Panc1 (cell line): ENCODE results near the gene ARHGDIB. TPM values are rescaled to one million over a fixed set of nuclear protein-coding genes. Genes with fewer than 3 reads are reported as not detected.

Experiments used
- ATAC-seq: fragments of 200-7000 bp; cut with Tn5 transposase; 2 replicates; pipeline ENCODE4 v1.9.1; 2020; ENCODE audit warnings: mild to moderate bottlenecking, moderate library complexity
- BruUV-seq: library from RNA; stranded (reverse); fragments of 400-500 nt; replicated peaks from 2 replicates; lab custom pipeline; 2021; lab: Mats Ljungman, UMichigan
- CTCF ChIA-PET: fragments of 300-600 bp; sonication (Branson Sonifier 250); formaldehyde crosslinking; loops from one replicate; lab custom pipeline; 2022; ENCODE audit warnings: antibody characterized with exemption; lab: Charles Lee
- POLR2A ChIA-PET: fragments of 300-600 bp; sonication (Branson Sonifier 250); formaldehyde crosslinking; loops from one replicate; lab custom pipeline; 2022; ENCODE audit warnings: antibody characterized with exemption; lab: Charles Lee
- DNase-seq: peaks from one replicate; pipeline ENCODE4 v3.0.0-alpha.2; 2010; ENCODE audit warnings: low read depth, low spot score
- H3K27ac ChIP-seq: 2 replicates; pipeline ENCODE4 v1.5.1; 2011; ENCODE audit warnings: mild to moderate bottlenecking, low read length, inconsistent platforms
- H3K27me3 ChIP-seq: fragments of 200-500 bp; sonication (Bioruptor generic); 2 replicates; pipeline ENCODE4 v1.6.0; 2014; ENCODE audit warnings: low read length, inconsistent platforms; ENCODE audit not compliant: control insufficient read depth, insufficient read depth
- H3K36me3 ChIP-seq: fragments of 200-500 bp; sonication (Bioruptor generic); 2 replicates; pipeline ENCODE4 v1.5.1; 2014; ENCODE audit warnings: inconsistent platforms, mild to moderate bottlenecking, low read length, moderate library complexity; ENCODE audit not compliant: control insufficient read depth, insufficient read depth
- H3K4me1 ChIP-seq: 2 replicates; pipeline ENCODE4 v1.5.1; 2011; ENCODE audit warnings: inconsistent platforms, mild to moderate bottlenecking, low read length, moderate library complexity; ENCODE audit not compliant: control insufficient read depth, insufficient read depth
- H3K4me3 ChIP-seq, 2 experiments: 2 replicates each; pipeline ENCODE4 v1.5.1; 2011 to 2012; ENCODE audit warnings: low read depth in 2 of 2, low read length in 2 of 2, mild to moderate bottlenecking in 2 of 2, inconsistent platforms in 1 of 2, moderate library complexity in 1 of 2
- H3K9me3 ChIP-seq: fragments of 200-500 bp; sonication (Bioruptor generic); 2 replicates; pipeline ENCODE4 v1.5.1; 2014; ENCODE audit warnings: low read depth, mild to moderate bottlenecking, inconsistent platforms, low read length, moderate library complexity; ENCODE audit not compliant: control insufficient read depth, insufficient read depth
- POLR2AphosphoS5 ChIP-seq: IDR thresholded peaks from 2 replicates; pipeline ENCODE4 v1.6.1; 2012; ENCODE audit warnings: mild to moderate bottlenecking, low read depth, low read length, moderate library complexity
- SIN3A ChIP-seq: IDR thresholded peaks from 2 replicates; pipeline ENCODE4 v1.6.1; 2012; ENCODE audit warnings: low read depth, mild to moderate bottlenecking, low read length, moderate library complexity, borderline replicate concordance; ENCODE audit not compliant: insufficient read depth
- TCF7L2 ChIP-seq: IDR thresholded peaks from 2 replicates; pipeline ENCODE4 v1.6.1; 2011; ENCODE audit warnings: mild to moderate bottlenecking, low read depth, low read length, inconsistent platforms
- in situ Hi-C: cut with HindIII; loops from 2 replicates; pipeline ENCODE4 v1.10.0; 2016; ENCODE audit warnings: low sequenced_read_pairs, low pct_unique_long_range_greater_than_20kb
- intact Hi-C: fragments of 100-400 bp; cut with micrococcal nuclease; formaldehyde crosslinking; loops from one replicate; pipeline ENCODE4 v1.10.0; 2022; ENCODE audit not compliant: unreplicated experiment
- total RNA-seq: library from RNA; stranded (reverse); gene quantifications from one replicate; pipeline ENCODE4 v1.2.1, GENCODE V29; 2021; ENCODE audit not compliant: unreplicated experiment
- TF ChIP-seq, protein P1 (sequence below), 2 experiments: IDR thresholded peaks; 2 replicates each; pipeline ENCODE4 v1.6.1; 2011 to 2012; ENCODE audit warnings: low read depth in 2 of 2, control low read depth in 1 of 2, low read length in 1 of 2, mild to moderate bottlenecking in 1 of 2, moderate library complexity in 1 of 2; ENCODE audit not compliant: insufficient read depth in 1 of 2
- TF ChIP-seq, protein P2 (sequence below): fragments of 450-650 bp; IDR thresholded peaks from 2 replicates; pipeline ENCODE4 v1.5.1; 2017; ENCODE audit warnings: mild to moderate bottlenecking

The ARHGDIB gene
- total RNA-seq, 1 experiment from 2014 or later = 1.6 TPM

DNA sequence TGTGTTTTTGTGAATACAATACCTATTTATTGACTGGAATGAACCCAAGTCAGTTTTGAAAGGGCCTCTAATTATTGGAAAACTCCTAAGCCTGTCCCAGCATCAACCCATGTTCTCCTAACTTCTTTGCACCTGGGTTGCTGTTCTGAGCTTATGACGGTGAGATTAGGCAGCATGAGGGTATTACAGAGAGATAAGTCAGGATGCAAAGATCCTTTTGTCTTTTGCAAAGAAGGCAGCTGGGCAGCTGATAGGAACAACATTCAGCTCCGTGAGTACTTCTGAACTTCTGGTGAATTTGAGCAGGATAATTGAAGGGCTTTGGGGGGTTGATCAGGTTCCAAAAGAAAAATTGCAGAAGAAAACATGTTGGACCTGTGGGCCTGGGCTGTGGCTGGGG is 11.4 kb upstream of the ARHGDIB start, which contains the start of gene PDE6H:
Gene PDE6H (plus strand): TSS at position 227 of the 400 bp plus-strand sequence. CDS start 4,971 bp downstream, outside the sequence.
- CTCF ChIA-PET = no interaction called here
- Histone ChIP-seq H3K27me3 (no peaks in the 10 kb centered on the region), H3K4me3 (no peak within 1 kb of the TSS), H3K36me3 (no peaks in the 10 kb centered on the region), H3K9me3 (no peaks in the 10 kb centered on the region), H3K4me1 (no peaks in the 10 kb centered on the region), H3K27ac (no peak within 1 kb of the TSS)
- ATAC-seq = no peak
- in situ Hi-C loops = no loop called here
- intact Hi-C loops = no loop called here
- TF ChIP-seq TCF7L2 = no peak
- TF ChIP-seq POLR2AphosphoS5 = no peak
- TF ChIP-seq SIN3A = no peak
- TF ChIP-seq, protein P1, sequence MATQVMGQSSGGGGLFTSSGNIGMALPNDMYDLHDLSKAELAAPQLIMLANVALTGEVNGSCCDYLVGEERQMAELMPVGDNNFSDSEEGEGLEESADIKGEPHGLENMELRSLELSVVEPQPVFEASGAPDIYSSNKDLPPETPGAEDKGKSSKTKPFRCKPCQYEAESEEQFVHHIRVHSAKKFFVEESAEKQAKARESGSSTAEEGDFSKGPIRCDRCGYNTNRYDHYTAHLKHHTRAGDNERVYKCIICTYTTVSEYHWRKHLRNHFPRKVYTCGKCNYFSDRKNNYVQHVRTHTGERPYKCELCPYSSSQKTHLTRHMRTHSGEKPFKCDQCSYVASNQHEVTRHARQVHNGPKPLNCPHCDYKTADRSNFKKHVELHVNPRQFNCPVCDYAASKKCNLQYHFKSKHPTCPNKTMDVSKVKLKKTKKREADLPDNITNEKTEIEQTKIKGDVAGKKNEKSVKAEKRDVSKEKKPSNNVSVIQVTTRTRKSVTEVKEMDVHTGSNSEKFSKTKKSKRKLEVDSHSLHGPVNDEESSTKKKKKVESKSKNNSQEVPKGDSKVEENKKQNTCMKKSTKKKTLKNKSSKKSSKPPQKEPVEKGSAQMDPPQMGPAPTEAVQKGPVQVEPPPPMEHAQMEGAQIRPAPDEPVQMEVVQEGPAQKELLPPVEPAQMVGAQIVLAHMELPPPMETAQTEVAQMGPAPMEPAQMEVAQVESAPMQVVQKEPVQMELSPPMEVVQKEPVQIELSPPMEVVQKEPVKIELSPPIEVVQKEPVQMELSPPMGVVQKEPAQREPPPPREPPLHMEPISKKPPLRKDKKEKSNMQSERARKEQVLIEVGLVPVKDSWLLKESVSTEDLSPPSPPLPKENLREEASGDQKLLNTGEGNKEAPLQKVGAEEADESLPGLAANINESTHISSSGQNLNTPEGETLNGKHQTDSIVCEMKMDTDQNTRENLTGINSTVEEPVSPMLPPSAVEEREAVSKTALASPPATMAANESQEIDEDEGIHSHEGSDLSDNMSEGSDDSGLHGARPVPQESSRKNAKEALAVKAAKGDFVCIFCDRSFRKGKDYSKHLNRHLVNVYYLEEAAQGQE (IDR thresholded peaks at IDR 0.05; ENCODE audit: insufficient read depth in 1 of 2, low read depth in 2 of 2, low read length in 1 of 2) = no peak
- TF ChIP-seq, protein P2, sequence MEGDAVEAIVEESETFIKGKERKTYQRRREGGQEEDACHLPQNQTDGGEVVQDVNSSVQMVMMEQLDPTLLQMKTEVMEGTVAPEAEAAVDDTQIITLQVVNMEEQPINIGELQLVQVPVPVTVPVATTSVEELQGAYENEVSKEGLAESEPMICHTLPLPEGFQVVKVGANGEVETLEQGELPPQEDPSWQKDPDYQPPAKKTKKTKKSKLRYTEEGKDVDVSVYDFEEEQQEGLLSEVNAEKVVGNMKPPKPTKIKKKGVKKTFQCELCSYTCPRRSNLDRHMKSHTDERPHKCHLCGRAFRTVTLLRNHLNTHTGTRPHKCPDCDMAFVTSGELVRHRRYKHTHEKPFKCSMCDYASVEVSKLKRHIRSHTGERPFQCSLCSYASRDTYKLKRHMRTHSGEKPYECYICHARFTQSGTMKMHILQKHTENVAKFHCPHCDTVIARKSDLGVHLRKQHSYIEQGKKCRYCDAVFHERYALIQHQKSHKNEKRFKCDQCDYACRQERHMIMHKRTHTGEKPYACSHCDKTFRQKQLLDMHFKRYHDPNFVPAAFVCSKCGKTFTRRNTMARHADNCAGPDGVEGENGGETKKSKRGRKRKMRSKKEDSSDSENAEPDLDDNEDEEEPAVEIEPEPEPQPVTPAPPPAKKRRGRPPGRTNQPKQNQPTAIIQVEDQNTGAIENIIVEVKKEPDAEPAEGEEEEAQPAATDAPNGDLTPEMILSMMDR = no peak
- DNase-seq = no peak
- no TSS peak for BruUV-seq
- POLR2A ChIA-PET = no interaction called here

GRCh38 chr12:14970473-14970872 is 9.1 kb upstream of the ARHGDIB start:
- BruUV-seq = no TSS peak
- no peaks in the 10 kb centered on the region for H3K36me3 ChIP-seq
- ATAC-seq (no peak), DNase-seq (no peak)
- CTCF ChIA-PET = no interaction called here
- no peaks in the 10 kb centered on the region for H3K9me3 ChIP-seq
- POLR2A ChIA-PET = no interaction called here
- no peak overlapping the region for H3K4me3 ChIP-seq
- no peak for TF ChIP-seq TCF7L2
- in situ Hi-C loops = no loop called here
- intact Hi-C loops = no loop called here
- no peaks in the 10 kb centered on the region for H3K4me1 ChIP-seq
- H3K27me3 ChIP-seq = no peaks in the 10 kb centered on the region
- no peak overlapping the region for H3K27ac ChIP-seq

DNA sequence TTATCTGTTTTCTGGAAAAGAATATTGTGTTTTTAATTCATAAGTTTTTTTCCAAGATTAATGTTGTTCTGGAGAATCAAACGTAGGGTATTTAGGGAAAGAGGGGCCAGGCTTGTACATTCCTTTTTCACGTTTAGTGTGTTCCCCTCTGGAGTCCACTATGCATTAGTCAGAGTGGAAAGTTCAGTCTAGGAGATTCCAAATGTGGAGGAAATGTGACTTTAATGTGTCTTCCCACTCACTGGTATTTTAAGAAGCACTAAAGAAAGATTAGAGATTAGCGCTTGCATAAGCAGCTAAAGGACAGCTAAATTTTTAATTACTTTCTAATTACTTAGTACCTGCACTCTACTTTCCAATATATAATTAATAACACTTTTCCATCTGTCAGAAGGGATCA is 7.1 kb upstream of the ARHGDIB start:
- H3K4me1 ChIP-seq = no peaks in the 10 kb centered on the region
- H3K27me3 ChIP-seq = no peaks in the 10 kb centered on the region
- DNase-seq (no peak), ATAC-seq (no peak)
- no peak overlapping the region for H3K27ac ChIP-seq
- ChIA-PET CTCF (no interaction called here), POLR2A (no interaction called here)
- BruUV-seq = no TSS peak
- no peaks in the 10 kb centered on the region for H3K9me3 ChIP-seq
- TF ChIP-seq POLR2AphosphoS5 (no peak), SIN3A (no peak)
- TF ChIP-seq, protein P1 (IDR thresholded peaks at IDR 0.05; ENCODE audit: insufficient read depth in 1 of 2, low read depth in 2 of 2, low read length in 1 of 2) = no peak
- no peak overlapping the region for H3K4me3 ChIP-seq
- no peaks in the 10 kb centered on the region for H3K36me3 ChIP-seq
- in situ Hi-C loops = no loop called here
- intact Hi-C loops = no loop called here
